Measurements from ENCODE around the gene THSD7B.

DNA sequence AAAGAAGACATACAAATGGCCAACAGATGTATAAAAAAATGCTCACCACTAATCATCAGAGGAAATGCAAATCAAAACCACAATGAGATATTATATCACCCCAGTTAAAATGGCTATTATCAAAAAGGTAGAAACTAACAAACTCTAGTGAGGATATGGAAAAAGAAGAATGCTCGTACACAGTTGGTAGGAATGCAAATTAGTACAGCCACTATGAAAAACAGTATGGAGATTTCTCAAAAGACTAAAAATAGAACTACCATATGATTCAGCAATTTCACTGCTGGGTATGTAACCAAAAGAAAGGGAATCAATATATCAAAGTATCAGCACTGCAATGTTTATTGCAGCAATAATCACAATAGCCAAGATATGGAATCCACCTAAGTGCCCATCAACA, 679.6 kb downstream of the THSD7B start:
- TF ChIP-seq, protein P1, sequence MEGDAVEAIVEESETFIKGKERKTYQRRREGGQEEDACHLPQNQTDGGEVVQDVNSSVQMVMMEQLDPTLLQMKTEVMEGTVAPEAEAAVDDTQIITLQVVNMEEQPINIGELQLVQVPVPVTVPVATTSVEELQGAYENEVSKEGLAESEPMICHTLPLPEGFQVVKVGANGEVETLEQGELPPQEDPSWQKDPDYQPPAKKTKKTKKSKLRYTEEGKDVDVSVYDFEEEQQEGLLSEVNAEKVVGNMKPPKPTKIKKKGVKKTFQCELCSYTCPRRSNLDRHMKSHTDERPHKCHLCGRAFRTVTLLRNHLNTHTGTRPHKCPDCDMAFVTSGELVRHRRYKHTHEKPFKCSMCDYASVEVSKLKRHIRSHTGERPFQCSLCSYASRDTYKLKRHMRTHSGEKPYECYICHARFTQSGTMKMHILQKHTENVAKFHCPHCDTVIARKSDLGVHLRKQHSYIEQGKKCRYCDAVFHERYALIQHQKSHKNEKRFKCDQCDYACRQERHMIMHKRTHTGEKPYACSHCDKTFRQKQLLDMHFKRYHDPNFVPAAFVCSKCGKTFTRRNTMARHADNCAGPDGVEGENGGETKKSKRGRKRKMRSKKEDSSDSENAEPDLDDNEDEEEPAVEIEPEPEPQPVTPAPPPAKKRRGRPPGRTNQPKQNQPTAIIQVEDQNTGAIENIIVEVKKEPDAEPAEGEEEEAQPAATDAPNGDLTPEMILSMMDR (IDR thresholded peaks at IDR 0.05), result no peak
- TF ChIP-seq POLR2A (IDR thresholded peaks at IDR 0.05) (no peak), EP300 (IDR thresholded peaks at IDR 0.05) (no peak)

Measured in upper lobe of left lung (tissue), 4 donors.